ENCODE data around the gene HOXD1.
A peak's percentile ranks its signal among the peaks of the same experiment; 100 is the strongest.

Gene HOXD1

DNA sequence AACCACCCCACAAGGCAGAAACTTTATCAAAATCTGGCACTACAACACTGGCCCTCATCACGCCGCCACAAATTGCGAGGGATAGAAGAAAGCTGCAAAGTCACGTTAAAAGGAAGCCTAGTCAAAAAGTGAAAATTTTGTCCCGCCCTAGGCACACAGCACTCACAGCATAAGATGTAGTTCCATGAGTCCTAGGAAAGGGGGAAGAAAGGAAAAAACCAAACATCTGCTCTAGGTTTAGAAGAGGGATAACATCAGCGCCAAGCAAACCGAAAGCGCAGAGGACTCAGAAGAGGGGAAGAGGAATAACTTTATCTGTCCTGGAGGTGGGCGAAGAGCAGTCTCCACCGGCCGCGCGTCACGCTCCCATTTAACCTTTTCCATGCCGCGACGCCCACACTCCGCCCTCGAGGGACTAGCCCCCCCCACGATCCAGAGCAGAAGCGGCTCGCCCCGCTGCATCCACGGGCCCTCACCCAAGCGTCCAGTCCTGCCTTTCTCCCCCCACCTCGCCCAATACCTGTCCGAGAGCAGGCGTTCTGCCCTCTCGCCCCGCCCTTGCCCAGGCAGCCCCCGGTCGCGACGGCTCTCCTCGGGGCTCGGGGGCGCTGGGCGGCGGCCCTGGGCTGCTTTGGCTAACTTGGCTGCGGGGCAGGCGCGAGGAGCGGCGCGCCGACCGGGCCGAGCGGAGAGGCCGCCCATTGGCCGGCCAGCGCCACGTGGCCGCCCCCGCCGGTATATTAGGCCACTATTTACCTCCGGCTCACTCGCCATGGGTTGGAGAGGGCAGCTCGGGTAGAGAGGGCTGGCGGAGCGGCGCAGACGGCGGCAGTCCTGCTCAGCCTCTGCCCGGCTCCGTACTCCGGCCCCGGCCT is at the start of gene HOXD1:
TSS of gene HOXD1 (plus strand) at position 770 of the 875 bp plus-strand sequence. CDS start 134 bp downstream, outside the sequence.
- no peaks in the 10 kb centered on the region for H3K27me3 ChIP-seq (ENCODE audit: low read length)
- no peak within 1 kb of the TSS for H3K4me3 ChIP-seq (ENCODE audit: insufficient read depth, low read length, poor library complexity, severe bottlenecking)
- H3K9ac ChIP-seq (ENCODE audit: low read length), result no peak within 1 kb of the TSS

DNA sequence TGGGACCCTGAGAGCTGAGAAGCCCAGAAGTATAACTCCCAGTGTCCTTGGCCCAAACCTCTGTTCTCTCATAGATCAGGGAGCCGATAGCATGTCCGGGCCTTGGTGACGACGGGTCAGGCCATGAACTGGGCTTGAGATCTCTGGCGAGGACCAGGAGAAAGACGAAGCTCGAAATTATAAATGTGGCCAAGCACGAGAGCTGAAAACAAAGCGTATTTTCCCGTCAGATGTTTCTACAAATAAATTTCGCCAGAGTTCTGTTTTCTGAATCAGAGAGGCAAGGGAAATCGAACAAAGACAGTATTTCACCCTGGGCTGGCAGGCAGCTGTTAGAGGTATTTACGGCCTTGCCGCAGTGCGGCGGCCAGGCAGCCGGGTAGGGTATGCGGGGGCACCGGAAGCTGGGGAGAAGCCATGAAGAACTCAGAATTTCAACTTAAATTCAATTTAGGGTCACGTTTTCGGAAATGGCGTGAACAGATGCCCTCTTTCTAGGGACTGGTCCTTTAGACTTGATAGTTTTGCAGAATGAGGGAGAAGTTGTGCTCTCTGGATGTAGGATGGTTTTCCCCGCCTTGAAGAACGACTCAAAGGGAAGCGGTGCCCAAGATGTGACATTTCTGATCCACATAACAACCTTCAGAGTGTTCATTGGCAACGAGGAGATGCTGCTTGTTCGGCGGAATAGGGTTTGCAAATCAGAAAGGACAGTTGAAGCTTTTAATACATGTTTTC is 49.4 kb upstream of the HOXD1 start:
- Histone ChIP-seq H3F3A (ENCODE audit: insufficient read depth) (no peaks in the 10 kb centered on the region), H4K20me1 (ENCODE audit: low read depth, low read length) (no peaks in the 10 kb centered on the region), H2AFZ (ENCODE audit: low read depth, low read length, severe bottlenecking) (no peak overlapping the region), H3K9ac (ENCODE audit: low read length) (no peak overlapping the region), H3K4me3 (ENCODE audit: insufficient read depth, low read length, poor library complexity, severe bottlenecking) (no peak overlapping the region), H3K79me2 (ENCODE audit: insufficient read depth, low read length) (no peaks in the 10 kb centered on the region), H3K9me3 (ENCODE audit: insufficient read depth, low read length) (no peaks in the 10 kb centered on the region), H3K9me2 (replicated peaks; ENCODE audit: insufficient read depth, low read length) (no peaks in the 10 kb centered on the region), H3K27ac (ENCODE audit: low read depth, low read length) (no peak overlapping the region), H3K36me3 (ENCODE audit: low read length) (no peaks in the 10 kb centered on the region), H3K27me3 (ENCODE audit: low read length) (no peaks in the 10 kb centered on the region), H3K4me2 (ENCODE audit: low read depth, low read length, poor library complexity, severe bottlenecking) (no peak overlapping the region)
- TF ChIP-seq EZH2phosphoT487 (conservative IDR thresholded peaks at IDR 0.05; ENCODE audit: low read length), result no peak
- TF ChIP-seq, protein P1, sequence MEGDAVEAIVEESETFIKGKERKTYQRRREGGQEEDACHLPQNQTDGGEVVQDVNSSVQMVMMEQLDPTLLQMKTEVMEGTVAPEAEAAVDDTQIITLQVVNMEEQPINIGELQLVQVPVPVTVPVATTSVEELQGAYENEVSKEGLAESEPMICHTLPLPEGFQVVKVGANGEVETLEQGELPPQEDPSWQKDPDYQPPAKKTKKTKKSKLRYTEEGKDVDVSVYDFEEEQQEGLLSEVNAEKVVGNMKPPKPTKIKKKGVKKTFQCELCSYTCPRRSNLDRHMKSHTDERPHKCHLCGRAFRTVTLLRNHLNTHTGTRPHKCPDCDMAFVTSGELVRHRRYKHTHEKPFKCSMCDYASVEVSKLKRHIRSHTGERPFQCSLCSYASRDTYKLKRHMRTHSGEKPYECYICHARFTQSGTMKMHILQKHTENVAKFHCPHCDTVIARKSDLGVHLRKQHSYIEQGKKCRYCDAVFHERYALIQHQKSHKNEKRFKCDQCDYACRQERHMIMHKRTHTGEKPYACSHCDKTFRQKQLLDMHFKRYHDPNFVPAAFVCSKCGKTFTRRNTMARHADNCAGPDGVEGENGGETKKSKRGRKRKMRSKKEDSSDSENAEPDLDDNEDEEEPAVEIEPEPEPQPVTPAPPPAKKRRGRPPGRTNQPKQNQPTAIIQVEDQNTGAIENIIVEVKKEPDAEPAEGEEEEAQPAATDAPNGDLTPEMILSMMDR (IDR thresholded peaks at IDR 0.05; ENCODE audit: insufficient read depth, low read length, poor library complexity, severe bottlenecking), result no peak

More for the DNA sequence above, at the start of gene HOXD1:
- TF ChIP-seq, protein P1 (IDR thresholded peaks at IDR 0.05; ENCODE audit: insufficient read depth, low read length, poor library complexity, severe bottlenecking), result no peak
- TF ChIP-seq EZH2phosphoT487 (conservative IDR thresholded peaks at IDR 0.05; ENCODE audit: low read length), result no peak
- no peak within 1 kb of the TSS for H3K4me2 ChIP-seq (ENCODE audit: low read depth, low read length, poor library complexity, severe bottlenecking)
- H3K79me2 ChIP-seq (ENCODE audit: insufficient read depth, low read length), result no peaks in the 10 kb centered on the region
- H3K27ac ChIP-seq (ENCODE audit: low read depth, low read length), result no peak within 1 kb of the TSS
- H3K36me3 ChIP-seq (ENCODE audit: low read length), result no peaks in the 10 kb centered on the region
- H3K9me3 ChIP-seq (ENCODE audit: insufficient read depth, low read length), result no peaks in the 10 kb centered on the region
- H3K9me2 ChIP-seq (replicated peaks; ENCODE audit: insufficient read depth, low read length), result no peaks in the 10 kb centered on the region
- H2AFZ ChIP-seq (ENCODE audit: low read depth, low read length, severe bottlenecking), result peak within 1 kb of the TSS; percentile 3
- H4K20me1 ChIP-seq (ENCODE audit: low read depth, low read length), result no peaks in the 10 kb centered on the region
- H3F3A ChIP-seq (ENCODE audit: insufficient read depth), result no peaks in the 10 kb centered on the region

GRCh38 chr2:176139661-176140512 is 48.6 kb upstream of the HOXD1 start:
- Histone ChIP-seq H3K36me3 (ENCODE audit: low read length) (no peaks in the 10 kb centered on the region), H3K9ac (ENCODE audit: low read length) (no peak overlapping the region), H2AFZ (ENCODE audit: low read depth, low read length, severe bottlenecking) (no peak overlapping the region), H3K9me2 (replicated peaks; ENCODE audit: insufficient read depth, low read length) (no peaks in the 10 kb centered on the region), H3K4me3 (ENCODE audit: insufficient read depth, low read length, poor library complexity, severe bottlenecking) (no peak overlapping the region), H3K79me2 (ENCODE audit: insufficient read depth, low read length) (no peaks in the 10 kb centered on the region), H3K9me3 (ENCODE audit: insufficient read depth, low read length) (no peaks in the 10 kb centered on the region), H4K20me1 (ENCODE audit: low read depth, low read length) (no peaks in the 10 kb centered on the region), H3K4me2 (ENCODE audit: low read depth, low read length, poor library complexity, severe bottlenecking) (no peak overlapping the region), H3F3A (ENCODE audit: insufficient read depth) (no peaks in the 10 kb centered on the region), H3K27me3 (ENCODE audit: low read length) (no peaks in the 10 kb centered on the region), H3K27ac (ENCODE audit: low read depth, low read length) (no peak overlapping the region)
- TF ChIP-seq EZH2phosphoT487 (conservative IDR thresholded peaks at IDR 0.05; ENCODE audit: low read length), result no peak
- TF ChIP-seq, protein P1 (IDR thresholded peaks at IDR 0.05; ENCODE audit: insufficient read depth, low read length, poor library complexity, severe bottlenecking), result no peak

Measured in SU-DHL-6 (cell line).